Esophagus muscularis mucosa (tissue), 3 donors: ENCODE results near the gene MAP7.

Experiments
- POLR2A ChIP-seq: fragments of 450-650 bp; IDR thresholded peaks from one replicate; pipeline ENCODE4 v1.6.1; 2017; ENCODE audit warnings: antibody characterized with exemption, moderate library complexity, mild to moderate bottlenecking, low read depth
- POLR2AphosphoS5 ChIP-seq, 2 donors: sonication (generic); formaldehyde crosslinking; IDR thresholded peaks; one replicate each; pipeline ENCODE4 v1.6.1; 2017; ENCODE audit warnings: antibody characterized with exemption in 2 of 2
- TF ChIP-seq, protein P1 (sequence below), 3 experiments: fragments of 200-600 bp in 2 of 3; fragments of 450-650 bp in 1 of 3; sonication (generic) in 2 of 3; IDR thresholded peaks; one replicate each; pipeline ENCODE4 v1.5.1; 2017 to 2019; ENCODE audit warnings: antibody characterized with exemption in 3 of 3, mild to moderate bottlenecking in 2 of 3, moderate library complexity in 1 of 3

DNA sequence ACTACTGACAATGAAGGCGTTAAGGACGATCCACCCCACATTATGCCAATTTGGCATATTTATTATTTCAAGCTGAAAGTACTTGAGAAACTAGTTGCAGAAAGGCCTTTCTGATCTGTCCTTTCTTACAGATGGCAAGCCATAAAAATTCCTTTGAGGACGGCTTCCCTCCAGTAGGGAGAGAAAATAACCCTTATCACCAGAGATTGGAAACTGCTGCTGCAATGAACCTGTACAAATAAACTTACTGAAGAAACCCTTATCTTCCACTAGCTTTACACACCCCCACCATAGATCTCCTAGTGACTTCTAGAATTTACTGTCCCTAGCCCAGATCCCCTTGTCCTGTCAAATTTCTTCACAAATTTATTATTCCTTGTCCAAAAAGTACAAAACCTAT, 105.2 kb downstream of the MAP7 start:
- TF ChIP-seq, protein P1, sequence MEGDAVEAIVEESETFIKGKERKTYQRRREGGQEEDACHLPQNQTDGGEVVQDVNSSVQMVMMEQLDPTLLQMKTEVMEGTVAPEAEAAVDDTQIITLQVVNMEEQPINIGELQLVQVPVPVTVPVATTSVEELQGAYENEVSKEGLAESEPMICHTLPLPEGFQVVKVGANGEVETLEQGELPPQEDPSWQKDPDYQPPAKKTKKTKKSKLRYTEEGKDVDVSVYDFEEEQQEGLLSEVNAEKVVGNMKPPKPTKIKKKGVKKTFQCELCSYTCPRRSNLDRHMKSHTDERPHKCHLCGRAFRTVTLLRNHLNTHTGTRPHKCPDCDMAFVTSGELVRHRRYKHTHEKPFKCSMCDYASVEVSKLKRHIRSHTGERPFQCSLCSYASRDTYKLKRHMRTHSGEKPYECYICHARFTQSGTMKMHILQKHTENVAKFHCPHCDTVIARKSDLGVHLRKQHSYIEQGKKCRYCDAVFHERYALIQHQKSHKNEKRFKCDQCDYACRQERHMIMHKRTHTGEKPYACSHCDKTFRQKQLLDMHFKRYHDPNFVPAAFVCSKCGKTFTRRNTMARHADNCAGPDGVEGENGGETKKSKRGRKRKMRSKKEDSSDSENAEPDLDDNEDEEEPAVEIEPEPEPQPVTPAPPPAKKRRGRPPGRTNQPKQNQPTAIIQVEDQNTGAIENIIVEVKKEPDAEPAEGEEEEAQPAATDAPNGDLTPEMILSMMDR (IDR thresholded peaks at IDR 0.05) = no peak
- TF ChIP-seq POLR2A = no peak
- no peak for TF ChIP-seq POLR2AphosphoS5 (IDR thresholded peaks at IDR 0.05)
